GM21529 (cell line): ENCODE data around the gene KNG1.
"Not testable (repeated sequence)": the region's sequence is repeated elsewhere in the genome, so short reads cannot be mapped to it uniquely, and the experiment has no call there.

Experiments
- ATAC-seq: cut with Tn5 transposase; IDR thresholded peaks from one replicate; pipeline ENCODE4 v1.9.1; 2021; ENCODE audit not compliant: unreplicated experiment

The KNG1 gene

GRCh38 chr3:186708983-186709679 is 8.0 kb upstream of the KNG1 start:
- no peak for ATAC-seq

- ATAC-seq, result not testable (repeated sequence)
Measured at GRCh38 chr3:186710694-186711093, 6.5 kb upstream of the KNG1 start.

- ATAC-seq, result no peak
Measured at GRCh38 chr3:186713499-186713898, 3.7 kb upstream of the KNG1 start.

GRCh38 chr3:186719945-186720739 is 3.0 kb downstream of the KNG1 start:
- ATAC-seq, result no peak

- ATAC-seq, result no peak
Measured at GRCh38 chr3:186722457-186722856, 5.3 kb downstream of the KNG1 start.

DNA sequence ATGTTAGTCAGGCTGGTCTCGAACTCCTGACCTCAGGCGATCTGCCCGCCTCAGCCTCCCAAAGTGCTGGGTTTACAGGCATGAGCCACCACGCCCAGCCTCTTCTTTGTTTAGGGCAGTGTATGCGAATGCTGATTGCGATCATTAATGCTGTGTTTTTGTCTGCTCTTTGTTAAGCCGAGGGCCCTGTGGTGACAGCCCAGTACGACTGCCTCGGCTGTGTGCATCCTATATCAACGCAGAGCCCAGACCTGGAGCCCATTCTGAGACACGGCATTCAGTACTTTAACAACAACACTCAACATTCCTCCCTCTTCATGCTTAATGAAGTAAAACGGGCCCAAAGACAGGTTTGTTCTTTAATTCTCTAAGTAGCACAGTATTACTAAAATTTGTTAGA is 7.8 kb downstream of the KNG1 start:
- no peak for ATAC-seq

DNA sequence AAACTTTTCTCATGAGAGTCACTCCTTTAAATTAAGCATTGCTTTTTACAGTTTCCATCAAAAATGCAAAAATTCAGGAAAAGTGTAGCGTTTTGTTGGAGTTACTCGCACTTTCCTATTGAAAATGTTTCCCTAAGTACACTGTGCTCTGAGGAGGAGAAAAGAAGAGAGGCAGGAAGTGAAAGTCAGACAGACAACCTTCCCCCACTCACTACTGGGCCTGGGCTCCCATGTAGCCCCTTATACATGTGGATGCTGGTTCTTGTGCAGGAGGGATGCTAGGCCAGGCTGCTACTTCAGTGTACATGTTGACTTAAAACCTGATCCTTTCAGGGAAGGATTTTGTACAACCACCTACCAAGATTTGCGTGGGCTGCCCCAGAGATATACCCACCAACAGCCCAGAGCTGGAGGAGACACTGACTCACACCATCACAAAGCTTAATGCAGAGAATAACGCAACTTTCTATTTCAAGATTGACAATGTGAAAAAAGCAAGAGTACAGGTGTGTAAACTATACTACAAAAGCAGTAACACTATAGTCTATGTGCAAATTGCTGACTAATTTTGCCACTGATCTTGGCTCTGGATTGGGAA is 15.1 kb downstream of the KNG1 start:
- ATAC-seq, result no peak

GRCh38 chr3:186742618-186743380 is 25.6 kb downstream of the KNG1 start:
- no peak for ATAC-seq

DNA sequence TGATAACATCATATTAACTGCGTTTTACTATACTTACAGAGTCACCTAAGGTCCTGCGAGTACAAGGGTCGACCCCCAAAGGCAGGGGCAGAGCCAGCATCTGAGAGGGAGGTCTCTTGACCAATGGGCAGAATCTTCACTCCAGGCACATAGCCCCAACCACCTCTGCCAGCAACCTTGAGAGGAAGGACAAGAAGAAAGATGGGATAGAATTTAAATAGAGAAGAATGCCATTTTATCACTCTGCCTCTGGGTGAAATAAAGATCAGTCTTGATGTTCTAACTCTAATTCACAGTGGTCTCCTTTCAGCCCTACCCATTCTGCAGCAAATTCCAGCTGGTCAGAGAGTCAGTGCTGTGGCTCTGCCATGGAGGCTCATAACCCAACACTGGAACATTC is 26.5 kb downstream of the KNG1 start:
- no peak for ATAC-seq

- no peak for ATAC-seq
Measured at GRCh38 chr3:186746008-186746407, 28.8 kb downstream of the KNG1 start.

DNA sequence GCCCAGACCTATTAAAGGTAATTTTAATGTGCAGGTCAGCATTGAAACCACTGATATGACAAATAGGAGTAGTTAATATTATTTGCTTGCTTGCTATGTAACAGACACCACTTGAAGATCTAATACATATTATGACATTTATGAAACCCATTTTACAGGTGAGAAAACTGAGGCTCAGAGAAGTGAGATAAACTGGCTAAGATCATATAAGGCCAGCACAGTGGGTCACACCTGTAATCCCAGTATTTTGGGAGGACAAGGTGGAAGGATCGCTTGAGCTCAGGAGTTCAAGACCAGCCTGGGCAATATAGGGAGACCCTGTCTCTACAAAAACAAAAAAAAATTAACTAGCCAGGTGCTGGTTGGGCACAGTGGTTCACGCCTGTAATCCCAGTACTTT is 33.2 kb downstream of the KNG1 start:
- ATAC-seq, result no peak

GRCh38 chr3:186751480-186751879 is 34.3 kb downstream of the KNG1 start:
- no peak for ATAC-seq

GRCh38 chr3:186754006-186754405 is 36.8 kb downstream of the KNG1 start:
- no peak for ATAC-seq

DNA sequence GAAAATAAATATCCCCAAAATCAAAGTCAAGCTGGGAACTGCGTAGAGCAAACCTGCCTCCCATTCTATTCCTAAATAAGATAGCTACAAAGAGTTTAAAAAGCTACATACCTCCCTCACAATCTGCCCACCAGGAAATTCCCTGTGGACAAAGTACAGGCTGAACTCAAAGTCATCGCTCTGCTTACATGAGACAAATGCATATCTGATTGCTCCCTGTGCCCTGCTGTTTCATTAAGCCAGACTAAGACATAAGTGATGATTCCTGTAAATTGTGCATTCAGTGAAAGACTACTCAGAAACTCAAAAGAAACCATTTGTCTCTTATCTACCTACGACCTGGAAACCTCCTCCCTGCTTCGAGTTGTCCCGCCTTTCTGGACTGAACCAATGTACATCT is 37.7 kb downstream of the KNG1 start:
- ATAC-seq, result no peak

GRCh38 chr3:186757214-186757613 is 40.1 kb downstream of the KNG1 start:
- no peak for ATAC-seq

GRCh38 chr3:186757686-186758220 is 40.6 kb downstream of the KNG1 start:
- no peak for ATAC-seq

DNA sequence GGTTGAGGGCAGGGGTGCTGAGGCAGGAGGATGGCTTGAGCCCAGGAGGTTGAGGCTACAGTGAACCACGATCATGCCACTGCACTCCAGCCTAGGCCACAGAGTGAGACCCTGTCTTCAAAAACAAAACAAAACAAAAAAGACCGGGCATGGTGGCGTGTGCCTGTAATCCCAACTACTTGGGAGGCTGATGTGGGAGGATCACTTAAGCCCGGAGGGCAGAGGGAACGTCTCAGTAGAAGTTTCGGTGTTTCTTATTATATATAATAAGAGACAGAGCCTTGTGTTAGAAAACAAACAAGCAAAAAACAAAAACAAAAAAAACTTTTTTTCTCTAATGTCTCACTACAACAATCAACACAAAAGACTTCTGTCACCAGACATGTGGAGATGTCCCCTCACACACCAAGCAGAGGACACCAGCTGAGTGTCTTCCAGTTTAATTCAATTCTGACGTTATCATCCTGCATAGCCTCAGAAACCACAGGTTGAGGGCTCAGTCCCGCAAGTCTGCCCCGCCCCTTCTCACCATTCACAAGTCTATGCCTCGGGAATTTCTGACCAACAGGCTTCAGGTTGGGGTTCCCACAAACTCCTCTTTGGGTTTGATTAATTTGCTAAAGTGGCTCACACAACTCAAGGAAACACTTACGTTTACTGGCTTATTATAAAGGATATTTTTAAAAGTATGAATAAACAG is 42.2 kb downstream of the KNG1 start:
- no peak for ATAC-seq

DNA sequence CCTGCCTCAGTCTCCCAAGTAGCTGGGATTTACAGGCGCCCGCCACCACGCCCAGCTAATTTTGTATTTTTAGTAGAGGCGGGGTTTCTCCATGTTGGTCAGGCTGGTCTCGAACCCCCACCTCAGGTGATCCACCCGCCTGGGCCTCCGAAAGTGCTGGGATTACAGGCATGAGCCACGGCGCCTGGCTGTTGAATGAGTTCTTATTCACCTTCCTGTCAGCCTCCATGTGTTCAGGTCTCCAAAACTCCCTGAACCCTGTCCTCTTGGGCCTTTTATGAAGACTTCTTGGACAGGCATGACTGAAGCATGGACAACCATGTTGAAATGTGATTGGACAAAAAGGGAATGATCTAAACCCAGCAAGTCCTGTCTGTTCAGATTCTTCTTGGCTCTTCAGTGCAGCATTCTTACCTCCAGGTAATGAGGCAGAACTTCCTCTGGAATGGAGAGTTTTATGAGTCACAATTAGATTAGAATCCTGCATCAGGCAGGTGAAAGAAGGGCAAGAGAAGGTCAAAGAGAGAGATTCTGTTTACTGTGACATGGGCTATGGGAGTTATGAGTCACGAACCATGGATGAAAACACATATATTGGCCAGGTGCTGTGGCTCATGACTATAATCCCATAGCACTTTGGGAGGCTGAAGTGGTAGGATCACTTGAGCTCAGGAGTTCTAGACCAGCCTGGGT is 43.1 kb downstream of the KNG1 start:
- ATAC-seq, result no peak

- no peak for ATAC-seq
Measured at GRCh38 chr3:186760897-186761447, 43.8 kb downstream of the KNG1 start.

GRCh38 chr3:186772281-186772694 is 55.1 kb downstream of the KNG1 start:
- peak; percentile 30 for ATAC-seq
